B cell (primary cell): ENCODE results near the gene BRMS1L. TPM values are rescaled to one million over a fixed set of nuclear protein-coding genes. Genes with fewer than 3 reads are reported as not detected.

Experiments used
- ATAC-seq: fragments of 200-7000 bp; cut with Tn5 transposase; one replicate; pipeline ENCODE4 v1.10.0; 2021; ENCODE audit warnings: low read depth, mild to moderate bottlenecking, moderate number of reproducible peaks, moderate library complexity
- CTCF ChIA-PET: fragments of 350-600 bp; sonication (Branson Sonifier 250); formaldehyde crosslinking; loops from one replicate; lab custom pipeline; 2021; ENCODE audit warnings: antibody characterized with exemption, inconsistent platforms; lab: Charles Lee
- POLR2A ChIA-PET: fragments of 350-600 bp; sonication (Branson Sonifier 250); formaldehyde crosslinking; loops from one replicate; lab custom pipeline; 2021; ENCODE audit warnings: antibody characterized with exemption; lab: Charles Lee
- DNase-seq: peaks from one replicate; pipeline ENCODE4 v3.0.0; 2013
- H2AFZ ChIP-seq: 2 replicates; pipeline ENCODE4 v1.6.1; 2012; ENCODE audit warnings: mild to moderate bottlenecking, low read depth, low read length; ENCODE audit not compliant: insufficient read depth, poor library complexity, severe bottlenecking
- H3K27ac ChIP-seq, 2 donors: 1 replicate in 1 of 2; 2 replicates in 1 of 2; pipeline ENCODE4 v1.5.1; 2012 to 2013; ENCODE audit warnings: low read length in 2 of 2, mild to moderate bottlenecking in 2 of 2, moderate library complexity in 1 of 2
- H3K27me3 ChIP-seq, 4 experiments: fragments of 200-600 bp in 1 of 4; sonication (generic) in 1 of 4; replicated peaks in 1 of 4; 1 replicate in 2 of 4; 2 replicates in 2 of 4; pipeline versions ENCODE4 v1.6.1 to v1.7.0; 2013 to 2016; ENCODE audit warnings: low read length in 3 of 4, mild to moderate bottlenecking in 2 of 4, mixed read lengths in 1 of 4, moderate library complexity in 1 of 4; ENCODE audit not compliant: insufficient read depth in 4 of 4, control insufficient read depth in 3 of 4; ENCODE audit errors: control extremely low read depth in 1 of 4
- H3K36me3 ChIP-seq, 2 experiments: replicated peaks in 1 of 2; 1 replicate in 1 of 2; 2 replicates in 1 of 2; pipeline versions ENCODE4 v1.6.1 to v1.7.1; 2013; ENCODE audit warnings: low read length in 1 of 2; ENCODE audit not compliant: insufficient read depth in 2 of 2, control insufficient read depth in 1 of 2; ENCODE audit errors: control extremely low read depth in 1 of 2, extremely low read depth in 1 of 2
- H3K4me1 ChIP-seq, 2 donors: fragments of 200-600 bp in 1 of 2; sonication (generic) in 1 of 2; 1 replicate in 1 of 2; 2 replicates in 1 of 2; pipeline versions ENCODE4 v1.5.1 to v1.6.1; 2013 to 2017; ENCODE audit warnings: low read length in 2 of 2; ENCODE audit not compliant: control insufficient read depth in 2 of 2, insufficient read depth in 2 of 2
- H3K4me2 ChIP-seq: replicated peaks from 2 replicates; pipeline ENCODE3; 2012; ENCODE audit warnings: mild to moderate bottlenecking, low read depth, low read length; ENCODE audit not compliant: poor library complexity, severe bottlenecking
- H3K4me3 ChIP-seq, 5 experiments: fragments of 200-600 bp in 1 of 5; sonication (generic) in 1 of 5; 1 replicate in 3 of 5; 2 replicates in 2 of 5; pipeline versions ENCODE4 v1.5.1 to v1.7.0; 2011 to 2016; ENCODE audit warnings: low read length in 4 of 5, mild to moderate bottlenecking in 4 of 5, low read depth in 2 of 5, control low read depth in 1 of 5, moderate library complexity in 1 of 5; ENCODE audit not compliant: insufficient read depth in 1 of 5; ENCODE audit errors: control extremely low read depth in 1 of 5, extremely low read depth in 1 of 5
- H3K79me2 ChIP-seq: fragments of 200-600 bp; sonication (generic); one replicate; pipeline ENCODE4 v1.6.0; 2016; ENCODE audit warnings: low read length; ENCODE audit not compliant: control insufficient read depth, insufficient read depth
- H3K9ac ChIP-seq: fragments of 200-600 bp; sonication (generic); 2 replicates; pipeline ENCODE4 v1.6.1; 2017; ENCODE audit warnings: mild to moderate bottlenecking, low read length, moderate library complexity
- H3K9me3 ChIP-seq, 3 donors: one replicate each; pipeline versions ENCODE4 v1.6.1 to v1.7.1; 2013; ENCODE audit warnings: low read length in 2 of 3; ENCODE audit not compliant: control insufficient read depth in 2 of 3, insufficient read depth in 1 of 3; ENCODE audit errors: control extremely low read depth in 1 of 3
- H4K20me1 ChIP-seq: 2 replicates; pipeline ENCODE4 v1.6.0; 2012; ENCODE audit warnings: mild to moderate bottlenecking, low read length; ENCODE audit not compliant: insufficient read depth, control insufficient read depth, poor library complexity, severe bottlenecking
- H3K27ac Mint-ChIP-seq: one replicate; pipeline ENCODE4 v1.8.0; 2021; ENCODE audit warnings: mixed read lengths
- H3K27me3 Mint-ChIP-seq: one replicate; pipeline ENCODE4 v1.8.0; 2021; ENCODE audit warnings: mixed read lengths
- H3K4me1 Mint-ChIP-seq: one replicate; pipeline ENCODE4 v1.8.0; 2021; ENCODE audit warnings: mixed read lengths
- H3K4me3 Mint-ChIP-seq: one replicate; pipeline ENCODE4 v1.8.0; 2021; ENCODE audit warnings: mixed read lengths
- H3K9me3 Mint-ChIP-seq: one replicate; pipeline ENCODE4 v1.8.0; 2022; ENCODE audit warnings: mixed read lengths; ENCODE audit not compliant: insufficient read depth
- CTCF ChIP-seq: fragments of 200-600 bp; IDR thresholded peaks from one replicate; pipeline ENCODE4 v1.8.0; 2022; ENCODE audit warnings: antibody characterized with exemption, mild to moderate bottlenecking
- EZH2 ChIP-seq: IDR thresholded peaks from 2 replicates; pipeline ENCODE4 v1.6.1; 2012; ENCODE audit warnings: borderline replicate concordance, low read depth, mild to moderate bottlenecking, moderate library complexity, low read length; ENCODE audit not compliant: insufficient read depth, poor library complexity, severe bottlenecking
- WGBS: methylation state at CpG from one replicate; pipeline ENCODE4 v1.1.5; 2013; ENCODE audit warnings: missing lambda C conversion rate; ENCODE audit not compliant: insufficient coverage; 5-methylcytosine and 5-hydroxymethylcytosine counted together
- intact Hi-C: fragments of 100-400 bp; cut with micrococcal nuclease; formaldehyde crosslinking; loops from one replicate; pipeline ENCODE4 v1.10.0; 2022
- polyA plus RNA-seq: library from polyadenylated mRNA; depleted of rRNA; stranded (reverse); fragments of >200 nt; gene quantifications from 2 replicates; pipeline ENCODE4 v1.2.3, GENCODE V29; 2012
- total RNA-seq, 2 donors: library from RNA; stranded (reverse); fragments of 120-200 nt in 1 of 2; gene quantifications; 1 replicate in 1 of 2; 2 replicates in 1 of 2; pipeline versions ENCODE4 v1.2.3 to v1.2.4, GENCODE V29; 2013 to 2022

Gene BRMS1L
- total and polyA plus RNA-seq, 2 donors (not counting 1 experiment from before 2014, with no cell fraction given), result 1.1 to 4.7 TPM

DNA sequence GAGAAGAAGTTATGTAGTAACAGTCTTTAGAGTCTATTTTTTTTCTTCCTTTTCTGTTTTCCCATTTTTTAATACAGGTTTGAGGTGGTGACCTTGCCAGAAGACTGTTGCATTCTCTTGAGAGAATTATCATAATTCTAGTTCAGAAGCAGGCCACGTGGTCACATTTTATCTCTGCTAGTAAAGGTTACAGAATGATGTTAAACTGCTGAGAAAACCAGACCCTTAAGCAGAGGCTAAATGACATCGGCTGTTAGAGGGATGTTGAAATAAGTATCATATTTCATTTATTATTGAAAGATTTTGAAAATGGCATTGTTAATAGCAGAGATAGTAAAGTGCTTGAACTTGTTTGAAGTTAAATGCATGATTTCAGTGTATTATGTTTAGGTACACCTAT is 49.2 kb downstream of the BRMS1L start:
- no peak for DNase-seq
- Histone ChIP-seq H3K79me2 (no peaks in the 10 kb centered on the region), H3K36me3 (no peaks in the 10 kb centered on the region), H3K9ac (no peak overlapping the region), H3K27ac (no peak overlapping the region), H3K4me3 (no peak overlapping the region), H2AFZ (no peak overlapping the region), H3K4me2 (no peak overlapping the region), H3K27me3 (no peaks in the 10 kb centered on the region), H4K20me1 (no peaks in the 10 kb centered on the region), H3K9me3 (no peaks in the 10 kb centered on the region), H3K4me1 (peaks cover 5 to 7% of the 10 kb centered on the region in 2 donors)
- ChIA-PET POLR2A (no interaction called here), CTCF (no interaction called here)
- intact Hi-C loops, result no loop called here
- Mint-ChIP-seq H3K27ac (no peak overlapping the region), H3K4me3 (no peak overlapping the region), H3K9me3 (no peaks in the 10 kb centered on the region), H3K27me3 (no peaks in the 10 kb centered on the region), H3K4me1 (peaks cover 3% of the 10 kb centered on the region)
- no peak for TF ChIP-seq CTCF
- TF ChIP-seq EZH2, result no peak
- ATAC-seq, result no peak
- WGBS, result no CpG with 5 or more reads among the region's 2 CpGs

DNA sequence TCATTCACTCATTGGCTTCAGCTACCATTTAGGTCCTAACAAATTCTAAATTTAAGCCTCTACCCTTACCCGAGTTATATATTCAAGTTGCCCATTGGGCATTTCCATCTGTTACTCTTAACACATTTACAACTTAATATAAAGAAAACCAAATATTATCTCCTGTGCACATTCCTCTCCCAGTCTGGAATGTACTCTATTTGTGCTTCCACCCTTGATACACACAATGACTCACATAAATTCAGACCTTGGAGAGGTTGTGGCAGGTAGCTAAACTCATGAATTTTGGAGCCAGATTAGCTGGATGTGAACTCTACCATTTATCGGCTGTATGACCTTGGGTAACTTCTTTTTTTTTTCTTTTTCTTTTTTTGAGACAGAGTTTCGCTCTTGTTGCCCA is 51.1 kb downstream of the BRMS1L start:
- H3K4me3 ChIP-seq, result no peak overlapping the region
- H3K27ac ChIP-seq, result no peak overlapping the region
- Mint-ChIP-seq H3K4me3 (no peak overlapping the region), H3K9me3 (no peaks in the 10 kb centered on the region), H3K4me1 (peaks cover 3% of the 10 kb centered on the region), H3K27ac (no peak overlapping the region), H3K27me3 (no peaks in the 10 kb centered on the region)
- H3K9me3 ChIP-seq, result no peaks in the 10 kb centered on the region
- H3K4me2 ChIP-seq, result no peak overlapping the region
- no peak overlapping the region for H2AFZ ChIP-seq
- no peaks in the 10 kb centered on the region for H3K27me3 ChIP-seq
- H3K36me3 ChIP-seq, result no peaks in the 10 kb centered on the region
- ChIA-PET POLR2A (no interaction called here), CTCF (no interaction called here)
- no peak for TF ChIP-seq CTCF
- peaks cover 5 to 7% of the 10 kb centered on the region in 2 donors for H3K4me1 ChIP-seq
- no peak overlapping the region for H3K9ac ChIP-seq
- H4K20me1 ChIP-seq, result no peaks in the 10 kb centered on the region
- intact Hi-C loops, result no loop called here
- H3K79me2 ChIP-seq, result no peaks in the 10 kb centered on the region
- 89% methylated on average over 1 of the region's 3 CpGs for WGBS
- no peak for DNase-seq
- no peak for ATAC-seq
